Upper lobe of right lung (tissue), 1 donor: ENCODE data around the gene ST7L. TPM values are rescaled to one million over a fixed set of nuclear protein-coding genes. Genes with fewer than 3 reads are reported as not detected.

Experiments used
- ATAC-seq: fragments of 200-7000 bp; cut with Tn5 transposase; one replicate; pipeline ENCODE4 v1.9.1; 2020; ENCODE audit warnings: mild to moderate bottlenecking, moderate library complexity
- DNase-seq: peaks from one replicate; pipeline ENCODE4 v3.0.0-alpha.2; 2020
- H3K27ac ChIP-seq: fragments of 200-600 bp; one replicate; pipeline ENCODE4 v1.8.0; 2022
- H3K27me3 ChIP-seq: fragments of 200-600 bp; one replicate; pipeline ENCODE4 v1.8.0; 2022; ENCODE audit warnings: mild to moderate bottlenecking
- H3K36me3 ChIP-seq: fragments of 200-600 bp; one replicate; pipeline ENCODE4 v1.8.0; 2022
- H3K4me1 ChIP-seq: fragments of 200-600 bp; one replicate; pipeline ENCODE4 v1.8.0; 2022
- H3K4me3 ChIP-seq: fragments of 200-600 bp; one replicate; pipeline ENCODE4 v1.8.0; 2022; ENCODE audit warnings: mild to moderate bottlenecking
- H3K9me3 ChIP-seq: fragments of 200-600 bp; one replicate; pipeline ENCODE4 v1.8.0; 2022
- CTCF ChIP-seq: fragments of 200-600 bp; IDR thresholded peaks from one replicate; pipeline ENCODE4 v1.8.0; 2022; ENCODE audit warnings: antibody characterized with exemption
- intact Hi-C: fragments of 100-400 bp; cut with DNase I; formaldehyde crosslinking; loops from one replicate; pipeline ENCODE4 v1.11.0; 2022
- total RNA-seq: library from RNA; stranded (reverse); fragmentation: NEBNext Ultra II Directional; extraction: Animal tissue kit (Norgen Biotek cat#: 25700); gene quantifications from one replicate; pipeline ENCODE4 v1.2.1, GENCODE V29; 2021
- donor health status: DM: no; HTN: yes; CAD: no; lungs with severe emphysema.

ST7L gene
- total RNA-seq, 1 donor from 2014 or later: 27.2 TPM

- Histone ChIP-seq H3K9me3 (no peaks in the 10 kb centered on the region), H3K4me1 (peaks cover 3% of the 10 kb centered on the region), H3K27me3 (peaks cover 14% of the 10 kb centered on the region), H3K36me3 (no peaks in the 10 kb centered on the region), H3K27ac (peak overlapping the region; percentile 9), H3K4me3 (no peak overlapping the region)
- ATAC-seq: peak; percentile 43
- DNase-seq: no peak
- no peak for TF ChIP-seq CTCF
- intact Hi-C loops: no loop called here
Observed at GRCh38 chr1:112513112-112513870, 105.7 kb downstream of the ST7L start.

GRCh38 chr1:112511897-112512296 is 107.0 kb downstream of the ST7L start:
- Histone ChIP-seq H3K4me1 (peaks cover 11% of the 10 kb centered on the region), H3K27ac (no peak overlapping the region)
- no peak for DNase-seq

DNA sequence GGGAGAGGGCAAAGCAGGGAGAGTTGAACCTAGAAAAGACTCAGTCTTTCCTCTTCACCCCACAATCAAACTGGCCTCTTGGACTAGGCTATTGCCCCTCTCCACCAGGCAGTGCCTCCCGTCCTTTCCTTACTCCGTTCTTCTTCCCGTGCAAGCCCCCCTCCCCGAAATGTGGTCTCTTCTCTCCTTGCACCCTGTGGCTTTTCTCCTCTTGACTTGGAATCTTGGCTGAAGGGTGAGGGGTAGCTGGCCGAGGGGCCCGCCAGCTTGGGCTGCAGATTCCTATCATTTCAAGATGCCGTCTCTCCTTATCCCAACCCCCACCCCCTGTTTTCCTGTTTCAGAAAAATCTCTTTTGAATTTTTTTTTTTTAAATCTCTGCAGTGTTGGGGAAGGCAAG is 108.6 kb downstream of the ST7L start:
- ATAC-seq (no peak), DNase-seq (no peak)
- no peaks in the 10 kb centered on the region for H3K9me3 ChIP-seq
- H3K36me3 ChIP-seq: no peaks in the 10 kb centered on the region
- no peak for TF ChIP-seq CTCF
- peaks cover 11% of the 10 kb centered on the region for H3K4me1 ChIP-seq
- H3K27ac ChIP-seq: no peak overlapping the region
- H3K27me3 ChIP-seq: peaks cover 26% of the 10 kb centered on the region
- no peak overlapping the region for H3K4me3 ChIP-seq
- intact Hi-C loops: no loop called here

More at GRCh38 chr1:112511897-112512296, 107.0 kb downstream of the ST7L start:
- intact Hi-C loops: no loop called here
- H3K27me3 ChIP-seq: peaks cover 26% of the 10 kb centered on the region
- no peak for ATAC-seq
- no peak for TF ChIP-seq CTCF
- no peaks in the 10 kb centered on the region for H3K9me3 ChIP-seq
- no peaks in the 10 kb centered on the region for H3K36me3 ChIP-seq
- no peak overlapping the region for H3K4me3 ChIP-seq

DNA sequence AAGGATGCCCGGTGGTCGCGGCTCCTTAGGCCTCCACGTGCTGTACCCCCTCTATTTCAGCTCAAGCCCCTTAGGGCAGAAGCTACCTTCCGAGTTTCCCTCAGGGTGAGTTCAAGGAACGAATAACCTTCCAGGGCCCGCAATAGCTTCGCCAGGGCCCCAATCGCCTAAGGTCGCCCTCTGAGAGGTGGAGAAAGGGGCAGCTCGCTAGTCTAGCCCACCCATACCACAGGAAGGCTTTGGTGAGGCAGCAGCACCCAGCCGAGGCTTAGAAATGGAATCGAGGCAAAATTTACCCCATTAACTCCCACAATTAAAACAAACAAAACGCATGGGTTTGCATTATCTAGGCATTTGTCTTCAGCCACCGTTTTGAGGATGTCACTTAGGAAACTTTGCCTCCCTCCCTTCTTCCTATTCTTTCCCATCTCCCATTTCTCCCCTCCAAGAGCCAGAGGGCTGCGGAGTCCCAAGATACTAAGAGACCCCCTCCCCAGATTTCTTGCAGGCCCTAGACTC is 109.2 kb downstream of the ST7L start:
- Histone ChIP-seq H3K4me1 (peaks cover 11% of the 10 kb centered on the region), H3K27ac (no peak overlapping the region), H3K27me3 (peaks cover 26% of the 10 kb centered on the region), H3K4me3 (peak overlapping the region; percentile 56), H3K9me3 (no peaks in the 10 kb centered on the region), H3K36me3 (no peaks in the 10 kb centered on the region)
- DNase-seq (no peak), ATAC-seq (no peak)
- no peak for TF ChIP-seq CTCF
- intact Hi-C loops: no loop called here

DNA sequence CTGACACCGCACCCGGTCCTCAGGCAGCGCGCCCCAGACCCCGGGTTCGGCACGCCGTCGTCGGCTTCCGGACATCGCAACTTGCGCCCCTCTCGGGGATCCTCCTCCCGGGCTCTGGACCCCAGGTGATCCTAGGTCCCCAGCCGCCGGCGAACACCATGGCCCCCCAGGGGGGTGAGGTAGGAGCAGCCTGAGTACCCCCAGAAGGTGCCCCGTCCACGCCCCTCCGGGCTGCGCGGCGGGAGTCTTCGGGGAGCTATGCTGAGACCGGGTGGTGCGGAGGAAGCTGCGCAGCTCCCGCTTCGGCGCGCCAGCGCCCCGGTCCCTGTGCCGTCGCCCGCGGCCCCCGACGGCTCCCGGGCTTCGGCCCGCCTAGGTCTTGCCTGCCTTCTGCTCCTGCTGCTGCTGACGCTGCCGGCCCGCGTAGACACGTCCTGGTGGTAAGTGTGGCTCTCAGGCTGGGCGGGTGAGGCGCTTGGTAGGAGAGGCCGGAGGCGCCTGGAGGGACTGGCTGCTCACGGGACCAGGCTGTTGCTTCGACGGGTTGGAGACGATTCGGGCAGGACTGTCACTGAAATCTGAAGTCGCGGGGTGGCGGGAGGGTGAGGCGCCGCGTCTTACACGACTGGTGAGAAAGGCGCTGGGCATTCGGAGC is 109.8 kb downstream of the ST7L start:
- no peak for TF ChIP-seq CTCF
- intact Hi-C loops: no loop called here
- Histone ChIP-seq H3K4me3 (peak overlapping the region; percentile 56), H3K4me1 (peaks cover 11% of the 10 kb centered on the region), H3K27me3 (peaks cover 26% of the 10 kb centered on the region), H3K9me3 (no peaks in the 10 kb centered on the region), H3K27ac (no peak overlapping the region), H3K36me3 (no peaks in the 10 kb centered on the region)
- DNase-seq: peak; percentile 73
- peak; percentile 44 for ATAC-seq
